Adipose tissue (tissue), 3 donors: ENCODE measurements around the gene TERC. TPM values are rescaled to one million over a fixed set of nuclear protein-coding genes. Genes with fewer than 3 reads are reported as not detected.
"Not testable (repeated sequence)": the region's sequence is repeated elsewhere in the genome, so short reads cannot be mapped to it uniquely, and the experiment has no call there.

Source experiments
- H3K27ac ChIP-seq: one replicate; pipeline ENCODE4 v1.5.1; 2013; ENCODE audit warnings: low read depth, low read length
- WGBS, 3 donors: extraction: QIAGEN DNeasy Blood & Tissue Kit; methylation state at CpG; one replicate each; pipeline ENCODE4 v1.1.7; 2013; 5-methylcytosine and 5-hydroxymethylcytosine counted together
- polyA plus RNA-seq, 3 donors: library from polyadenylated mRNA; stranded (reverse); fragments of 200-250 nt; gene quantifications; one replicate each; pipeline ENCODE4 v1.2.3, GENCODE V29; 2013
- donor health status: healthy with polysubstance abuse.
- donor health status: Bipolar disorder and iron deficiency.
- donor health status: healthy.

The TERC gene
- polyA plus RNA-seq, 3 donors, result not detected

DNA sequence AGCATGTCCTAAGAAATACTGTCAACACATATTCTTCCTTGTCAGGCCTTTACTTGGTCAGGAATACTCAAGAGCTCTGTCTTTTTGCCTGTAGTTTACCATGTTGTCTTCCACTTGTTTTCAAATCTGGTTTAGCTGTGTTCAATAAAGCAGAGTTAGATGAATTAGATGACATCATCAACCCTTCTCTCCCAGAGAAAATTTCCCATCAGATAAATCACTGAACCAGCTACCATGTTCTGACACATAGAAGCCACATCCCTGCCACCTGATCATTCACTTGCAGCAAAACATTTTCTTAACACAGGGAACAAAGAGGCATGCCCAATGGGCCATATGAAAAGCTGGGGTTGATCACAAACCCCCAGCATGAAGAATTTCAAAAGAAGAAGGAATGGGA lies 42.1 kb downstream of the TERC start:
- no peak overlapping the region for H3K27ac ChIP-seq

DNA sequence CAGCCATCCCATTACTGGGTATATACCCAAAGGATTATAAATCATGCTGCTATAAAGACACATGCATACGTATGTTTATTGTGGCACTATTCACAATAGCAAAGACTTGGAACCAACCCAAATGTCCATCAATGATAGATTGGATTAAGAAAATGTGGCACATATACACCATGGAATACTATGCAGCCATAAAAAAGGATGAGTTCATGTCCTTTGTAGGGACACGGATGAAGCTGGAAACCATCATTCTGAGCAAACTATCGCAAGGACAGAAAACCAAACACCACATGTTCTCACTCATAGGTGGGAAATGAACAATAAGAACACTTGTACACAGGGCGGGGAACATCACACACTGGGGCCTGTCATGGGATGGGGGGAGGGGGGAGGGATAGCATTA lies 46.4 kb downstream of the TERC start:
- 92 to 93% (median 92%) methylated on average over 2 to 4 of the region's 4 CpGs for WGBS, 3 donors
- H3K27ac ChIP-seq, result not testable (repeated sequence)

Other genes with a start within 250 kb of the TERC start
- 10 to 100 TPM in 2 of 3 donors, 1 to 10 TPM in 1; 6.5 to 12.6 (median 12.3) TPM for gene MECOM, start 101.3 kb downstream of the TERC start, polyA plus RNA-seq
- 1 to 10 TPM in 2 of 3 donors, under 1 TPM in 1; 0.95 to 2.0 (median 1.8) TPM for gene ACTRT3, start 4.5 kb upstream of the TERC start, polyA plus RNA-seq
- 10 to 100 TPM in 1 of 3 donors, 1 to 10 TPM in 2; 7.1 to 10.2 (median 8.4) TPM for gene MYNN, start 8.3 kb upstream of the TERC start, polyA plus RNA-seq
- gene LRRIQ4, start 47.8 kb upstream of the TERC start, polyA plus RNA-seq, result not detected
- 1 to 10 TPM in 2 of 3 donors, under 1 TPM in 1; 0.92 to 7.2 (median 3.7) TPM for gene LRRC34, start 47.8 kb upstream of the TERC start, polyA plus RNA-seq
- under 1 TPM in 1 of 3 donors, not detected in 2; 0.56 TPM for gene LRRC31, start 104.9 kb upstream of the TERC start, polyA plus RNA-seq
- gene SAMD7, start 146.5 kb upstream of the TERC start, polyA plus RNA-seq, result not detected
- 10 to 100 TPM; 44.2 to 58.1 (median 54.8) TPM for gene SEC62, start 201.7 kb upstream of the TERC start, polyA plus RNA-seq